ENCODE measurements around the gene SDHC.
A peak's percentile ranks its signal among the peaks of the same experiment; 100 is the strongest.

Gene SDHC

DNA sequence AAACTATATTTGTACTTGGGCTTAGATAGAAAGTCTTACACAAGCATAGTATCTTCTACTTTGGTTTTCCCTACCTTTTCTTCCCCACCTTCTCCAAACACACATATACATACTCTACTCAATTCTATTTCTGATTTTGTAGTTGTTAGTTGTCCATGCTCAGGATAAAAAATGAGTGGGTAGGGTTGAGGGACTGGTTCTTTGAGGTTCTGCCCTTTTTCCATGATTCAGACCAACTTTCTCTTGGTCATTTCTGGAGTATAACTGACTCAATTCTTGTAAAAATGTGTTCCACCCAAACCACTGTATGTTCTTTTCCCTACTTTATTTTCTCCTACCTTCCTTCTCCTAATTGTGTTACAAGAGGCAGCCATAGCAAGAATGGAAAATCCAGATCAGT, 50.2 kb downstream of the SDHC start:
- no peak for DNase-seq (ENCODE audit: low read depth, low spot score)
- no peak overlapping the region for H3K4me3 ChIP-seq (ENCODE audit: low read depth, low read length)
- ChIA-PET CTCF (interaction anchor here (1.7 kb wide), 1 partner anchor 18 kb away, joined by 10 read pairs; no protein-coding TSS in a partner anchor), POLR2A (no interaction called here)
- TF ChIP-seq, protein P1, sequence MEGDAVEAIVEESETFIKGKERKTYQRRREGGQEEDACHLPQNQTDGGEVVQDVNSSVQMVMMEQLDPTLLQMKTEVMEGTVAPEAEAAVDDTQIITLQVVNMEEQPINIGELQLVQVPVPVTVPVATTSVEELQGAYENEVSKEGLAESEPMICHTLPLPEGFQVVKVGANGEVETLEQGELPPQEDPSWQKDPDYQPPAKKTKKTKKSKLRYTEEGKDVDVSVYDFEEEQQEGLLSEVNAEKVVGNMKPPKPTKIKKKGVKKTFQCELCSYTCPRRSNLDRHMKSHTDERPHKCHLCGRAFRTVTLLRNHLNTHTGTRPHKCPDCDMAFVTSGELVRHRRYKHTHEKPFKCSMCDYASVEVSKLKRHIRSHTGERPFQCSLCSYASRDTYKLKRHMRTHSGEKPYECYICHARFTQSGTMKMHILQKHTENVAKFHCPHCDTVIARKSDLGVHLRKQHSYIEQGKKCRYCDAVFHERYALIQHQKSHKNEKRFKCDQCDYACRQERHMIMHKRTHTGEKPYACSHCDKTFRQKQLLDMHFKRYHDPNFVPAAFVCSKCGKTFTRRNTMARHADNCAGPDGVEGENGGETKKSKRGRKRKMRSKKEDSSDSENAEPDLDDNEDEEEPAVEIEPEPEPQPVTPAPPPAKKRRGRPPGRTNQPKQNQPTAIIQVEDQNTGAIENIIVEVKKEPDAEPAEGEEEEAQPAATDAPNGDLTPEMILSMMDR (IDR thresholded peaks at IDR 0.05; ENCODE audit: insufficient read depth, low read length, missing control alignments) = no peak

DNA sequence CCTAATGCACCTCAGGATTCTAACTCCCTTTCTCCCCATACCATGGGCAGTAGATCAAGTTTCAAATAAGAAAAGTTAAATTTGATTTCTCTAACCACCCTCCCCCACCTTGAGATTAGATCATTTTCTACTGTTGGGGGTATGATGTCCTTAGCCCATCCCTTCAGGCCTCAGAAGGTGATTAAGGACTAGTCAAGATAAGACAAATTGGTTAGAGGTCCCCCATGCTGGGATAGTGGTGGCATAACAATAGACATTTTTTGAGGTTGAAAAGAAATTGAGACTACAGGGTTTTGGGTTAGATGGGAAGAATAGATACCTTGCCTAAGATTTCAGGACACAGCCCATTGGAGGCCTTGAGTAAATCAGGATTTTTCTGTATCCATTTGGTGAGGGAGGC, 51.0 kb downstream of the SDHC start:
- DNase-seq (ENCODE audit: low read depth, low spot score) = no peak
- TF ChIP-seq, protein P1 (IDR thresholded peaks at IDR 0.05; ENCODE audit: insufficient read depth, low read length, missing control alignments) = no peak
- ChIA-PET CTCF (no interaction called here), POLR2A (no interaction called here)
- H3K4me3 ChIP-seq (ENCODE audit: low read depth, low read length) = no peak overlapping the region

DNA sequence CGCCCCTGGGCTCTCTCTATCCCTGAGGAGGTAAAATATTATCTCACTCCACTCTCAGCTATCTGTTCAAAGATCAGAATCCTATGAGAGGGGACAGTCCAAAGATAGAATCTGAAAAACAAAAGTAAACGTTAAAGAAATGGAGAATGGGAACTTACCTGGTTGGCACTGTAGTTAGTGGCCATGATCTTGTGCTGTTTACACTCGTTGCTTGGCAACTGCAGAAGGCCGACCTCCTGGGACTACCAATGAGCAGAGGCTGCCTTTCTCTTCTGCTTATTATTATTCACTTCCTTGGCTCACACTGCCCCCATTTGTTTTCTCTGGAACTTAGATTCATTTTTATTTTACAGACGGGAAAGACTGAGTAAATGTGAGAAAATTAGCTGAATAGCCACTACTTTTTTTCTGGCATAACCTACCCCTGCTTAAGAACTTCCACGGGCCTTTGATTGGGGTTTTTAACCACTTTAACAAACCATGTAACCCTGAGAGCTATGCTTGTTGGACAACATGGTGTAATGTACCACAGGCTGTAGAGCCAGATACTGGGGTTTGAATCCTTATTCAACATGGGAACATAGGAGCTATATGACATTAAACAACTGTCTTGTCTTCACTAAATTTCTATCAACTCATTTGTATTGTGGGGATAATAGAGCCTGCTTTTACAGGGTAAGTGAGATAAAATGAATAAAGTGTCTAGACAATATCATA, 53.7 kb downstream of the SDHC start, which contains the start of gene CFAP126:
Gene CFAP126 (minus strand): TSS at position 193 of the 717 bp plus-strand sequence. CDS start 8 bp downstream, at position 185.
- peak; percentile 24 for DNase-seq (ENCODE audit: low read depth, low spot score)
- H3K4me3 ChIP-seq (ENCODE audit: low read depth, low read length) = no peak within 1 kb of the TSS
- TF ChIP-seq, protein P1 (IDR thresholded peaks at IDR 0.05; ENCODE audit: insufficient read depth, low read length, missing control alignments) = no peak
- ChIA-PET POLR2A (no interaction called here), CTCF (interaction anchor here (0.8 to 6.7 kb wide), 10 partner anchors 8 to 175 kb away, joined by 3 to 67 read pairs (median 3); partner anchors contain the start of gene TOMM40L)

DNA sequence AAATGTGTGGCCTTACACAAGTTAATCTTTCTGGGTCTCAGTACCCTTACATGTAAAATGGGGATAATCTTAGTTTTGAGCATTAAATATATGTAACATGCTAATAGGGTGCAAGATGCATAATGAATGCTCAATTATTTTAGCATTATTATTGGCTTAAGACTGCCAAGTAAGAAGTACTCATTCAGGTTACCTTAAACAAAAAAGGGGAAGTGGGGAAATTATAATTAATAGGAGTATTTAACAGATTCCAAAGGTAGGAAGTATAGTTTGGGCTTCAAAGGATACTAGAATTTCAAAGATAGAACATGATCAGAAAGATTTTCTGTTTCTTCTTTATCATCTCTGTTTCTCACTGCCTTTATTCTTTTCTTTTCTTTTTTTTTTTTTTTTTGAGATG, 59.3 kb downstream of the SDHC start:
- no peak for DNase-seq (ENCODE audit: low read depth, low spot score)
- ChIA-PET CTCF (interaction anchor here (1.0 to 3.1 kb wide), 5 partner anchors 10 to 181 kb away, joined by 3 to 64 read pairs (median 16); partner anchors contain the start of gene TOMM40L), POLR2A (no interaction called here)
- TF ChIP-seq, protein P1 (IDR thresholded peaks at IDR 0.05; ENCODE audit: insufficient read depth, low read length, missing control alignments) = no peak
- H3K4me3 ChIP-seq (ENCODE audit: low read depth, low read length) = no peak overlapping the region

DNA sequence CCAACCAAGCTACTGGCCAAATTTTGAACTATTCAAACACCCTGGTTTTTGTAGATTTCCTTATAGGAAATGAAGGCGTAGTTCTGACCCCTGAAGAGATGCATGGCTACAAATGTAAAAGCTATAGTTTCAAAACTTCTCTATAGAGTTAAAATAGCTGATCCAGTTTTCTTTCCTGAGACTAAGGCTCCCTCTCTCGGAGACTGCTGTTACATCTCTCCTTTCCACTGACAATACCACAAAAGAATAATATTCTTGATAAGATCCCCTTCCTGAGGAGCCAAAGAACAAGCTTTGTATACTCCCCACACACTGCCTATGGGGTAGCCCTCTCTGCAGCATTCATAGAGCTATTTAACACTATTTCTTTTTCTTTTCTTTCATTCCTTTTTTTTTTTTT, 60.2 kb downstream of the SDHC start:
- TF ChIP-seq, protein P1 (IDR thresholded peaks at IDR 0.05; ENCODE audit: insufficient read depth, low read length, missing control alignments) = peak; percentile 11
- no peak overlapping the region for H3K4me3 ChIP-seq (ENCODE audit: low read depth, low read length)
- ChIA-PET CTCF (interaction anchor here (0.7 to 3.1 kb wide), 18 partner anchors 9 to 182 kb away, joined by 3 to 64 read pairs (median 4); partner anchors contain the start of genes ADAMTS4, APOA2, SDHC and TOMM40L), POLR2A (no interaction called here)
- no peak for DNase-seq (ENCODE audit: low read depth, low spot score)

DNA sequence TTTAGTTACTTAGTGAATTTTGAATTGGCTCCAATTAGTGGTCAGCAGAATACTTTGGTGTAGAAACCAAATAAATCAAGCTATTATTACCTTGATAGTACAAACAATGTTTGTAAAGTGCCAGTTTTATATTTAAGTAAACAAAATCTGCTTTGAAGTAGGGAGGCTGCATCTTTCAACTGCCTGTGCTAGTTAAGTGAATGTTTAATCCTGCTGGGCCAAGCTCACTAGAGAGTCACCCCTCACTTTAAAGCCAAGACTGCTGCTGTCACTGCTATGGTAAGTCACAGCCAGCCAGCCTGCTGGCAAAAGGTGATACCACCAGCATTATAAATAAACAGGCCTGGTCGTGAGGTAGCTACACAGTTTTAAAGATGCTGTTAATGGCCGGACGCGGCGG, 63.8 kb downstream of the SDHC start:
- ChIA-PET CTCF (interaction anchor here (0.7 to 9.4 kb wide), 4 partner anchors 10 to 186 kb away, joined by 4 to 270 read pairs (median 7); partner anchors contain the start of genes APOA2, CFAP126 and TOMM40L), POLR2A (no interaction called here)
- no peak for DNase-seq (ENCODE audit: low read depth, low spot score)
- H3K4me3 ChIP-seq (ENCODE audit: low read depth, low read length) = no peak overlapping the region
- TF ChIP-seq, protein P1 (IDR thresholded peaks at IDR 0.05; ENCODE audit: insufficient read depth, low read length, missing control alignments) = no peak

Data from AG04449 (cell line).